CD14-positive monocyte (primary cell): ENCODE measurements around the gene CPEB1. TPM values are rescaled to one million over a fixed set of nuclear protein-coding genes. Genes with fewer than 3 reads are reported as not detected.

ENCODE experiments used
- DNase-seq, 3 donors: peaks; one replicate each; pipeline ENCODE4 v3.0.0-alpha.2; 2011 to 2022
- H2AFZ ChIP-seq: 2 replicates; pipeline ENCODE4 v1.6.0; 2012; ENCODE audit warnings: mild to moderate bottlenecking, low read depth, low read length, inconsistent platforms; ENCODE audit not compliant: insufficient read depth, poor library complexity, severe bottlenecking
- H3K27ac ChIP-seq, 2 donors: 1 replicate in 1 of 2; 2 replicates in 1 of 2; pipeline ENCODE4 v1.5.1; 2012 to 2013; ENCODE audit warnings: low read length in 2 of 2, control low read depth in 1 of 2, inconsistent platforms in 1 of 2, low read depth in 1 of 2, mild to moderate bottlenecking in 1 of 2
- H3K27me3 ChIP-seq, 2 donors: one replicate each; pipeline versions ENCODE4 v1.6.0 to v1.6.1; 2011 to 2013; ENCODE audit warnings: low read length in 2 of 2; ENCODE audit not compliant: control insufficient read depth in 2 of 2, insufficient read depth in 2 of 2
- H3K36me3 ChIP-seq, 2 donors: replicated peaks in 1 of 2; 1 replicate in 1 of 2; 2 replicates in 1 of 2; pipeline versions ENCODE4 v1.5.1 to v1.6.1; 2012 to 2013; ENCODE audit warnings: low read length in 2 of 2, control low read depth in 1 of 2, inconsistent platforms in 1 of 2, mild to moderate bottlenecking in 1 of 2; ENCODE audit not compliant: insufficient read depth in 2 of 2, control insufficient read depth in 1 of 2
- H3K4me1 ChIP-seq, 2 donors: 1 replicate in 1 of 2; 2 replicates in 1 of 2; pipeline versions ENCODE4 v1.5.1 to v1.6.1; 2012 to 2013; ENCODE audit warnings: low read length in 2 of 2, control low read depth in 1 of 2, inconsistent platforms in 1 of 2, mild to moderate bottlenecking in 1 of 2, moderate library complexity in 1 of 2; ENCODE audit not compliant: insufficient read depth in 2 of 2, control insufficient read depth in 1 of 2
- H3K4me2 ChIP-seq: replicated peaks from 2 replicates; pipeline ENCODE3; 2012; ENCODE audit warnings: low read length, moderate library complexity, mild to moderate bottlenecking; ENCODE audit not compliant: poor library complexity, severe bottlenecking; ENCODE audit errors: extremely low read depth
- H3K4me3 ChIP-seq, 3 experiments: fragments of 200-600 bp in 1 of 3; sonication (generic) in 1 of 3; replicated peaks in 1 of 3; 1 replicate in 2 of 3; 2 replicates in 1 of 3; pipeline ENCODE4 v1.5.1; 2011 to 2013; ENCODE audit warnings: low read length in 3 of 3, mild to moderate bottlenecking in 3 of 3, control low read depth in 2 of 3, low read depth in 2 of 3, inconsistent platforms in 1 of 3, moderate library complexity in 1 of 3
- H3K79me2 ChIP-seq: 2 replicates; pipeline ENCODE4 v1.6.0; 2012; ENCODE audit warnings: mild to moderate bottlenecking, control low read depth, inconsistent platforms, low read length, moderate library complexity; ENCODE audit not compliant: insufficient read depth
- H3K9ac ChIP-seq: 2 replicates; pipeline ENCODE4 v1.6.0; 2017; ENCODE audit warnings: low read length, mild to moderate bottlenecking; ENCODE audit not compliant: insufficient read depth, poor library complexity, severe bottlenecking
- H3K9me3 ChIP-seq, 2 donors: replicated peaks in 1 of 2; 1 replicate in 1 of 2; 2 replicates in 1 of 2; pipeline versions ENCODE4 v1.5.1 to v1.6.1; 2012 to 2013; ENCODE audit warnings: low read length in 2 of 2, control low read depth in 1 of 2; ENCODE audit not compliant: control insufficient read depth in 1 of 2, insufficient read depth in 1 of 2
- H4K20me1 ChIP-seq: 2 replicates; pipeline ENCODE4 v1.6.0; 2012; ENCODE audit warnings: mild to moderate bottlenecking, low read length, control low read depth, moderate library complexity; ENCODE audit not compliant: insufficient read depth
- H3K27ac Mint-ChIP-seq, 7 donors: one replicate each; pipeline ENCODE4 v1.8.0; 2020; ENCODE audit warnings: mild to moderate bottlenecking in 7 of 7, mixed read lengths in 7 of 7, moderate library complexity in 6 of 7, inconsistent platforms in 2 of 7
- H3K27me3 Mint-ChIP-seq, 3 donors: one replicate each; pipeline ENCODE4 v1.8.0; 2021 to 2022; ENCODE audit warnings: low read depth in 3 of 3, mild to moderate bottlenecking in 3 of 3, mixed read lengths in 3 of 3, moderate library complexity in 3 of 3, inconsistent platforms in 1 of 3
- H3K36me3 Mint-ChIP-seq, 2 donors: one replicate each; pipeline ENCODE4 v1.8.0; 2020; ENCODE audit warnings: mixed read lengths in 2 of 2, inconsistent platforms in 1 of 2, mild to moderate bottlenecking in 1 of 2
- H3K4me1 Mint-ChIP-seq: one replicate; pipeline ENCODE4 v1.8.0; 2020; ENCODE audit warnings: mild to moderate bottlenecking, mixed read lengths
- H3K4me3 Mint-ChIP-seq, 2 donors: one replicate each; pipeline ENCODE4 v1.8.0; 2020; ENCODE audit warnings: mild to moderate bottlenecking in 2 of 2, mixed read lengths in 2 of 2, moderate library complexity in 1 of 2
- H3K9me3 Mint-ChIP-seq, 7 donors: one replicate each; pipeline ENCODE4 v1.8.0; 2020 to 2022; ENCODE audit warnings: mixed read lengths in 7 of 7, mild to moderate bottlenecking in 6 of 7, moderate library complexity in 6 of 7, inconsistent platforms in 2 of 7
- WGBS: methylation state at CpG from one replicate; pipeline ENCODE4 v1.1.5; 2013; ENCODE audit warnings: missing lambda C conversion rate; ENCODE audit not compliant: insufficient coverage; 5-methylcytosine and 5-hydroxymethylcytosine counted together
- intact Hi-C, 2 donors: fragments of 100-400 bp; cut with micrococcal nuclease; formaldehyde crosslinking; loops; one replicate each; pipeline versions ENCODE4 v1.15.0 to v1.15.1; 2023
- polyA plus RNA-seq, 3 donors: library from polyadenylated mRNA; depleted of rRNA in 1 of 3; unstranded in 2 of 3; stranded (reverse) in 1 of 3; fragments of 300-500 nt in 2 of 3; fragments of >200 nt in 1 of 3; fragmentation: Illumina TruSeq in 2 of 3; gene quantifications; 1 replicate in 2 of 3; 2 replicates in 1 of 3; pipeline ENCODE4 v1.2.3, GENCODE V29; 2012 to 2021
- TF ChIP-seq, protein P1 (sequence below): fragments of 200-600 bp; IDR thresholded peaks from one replicate; pipeline ENCODE4 v1.8.0; 2022; ENCODE audit warnings: antibody characterized with exemption, mild to moderate bottlenecking

CPEB1 gene
- polyA plus RNA-seq, 3 donors = not detected

DNA sequence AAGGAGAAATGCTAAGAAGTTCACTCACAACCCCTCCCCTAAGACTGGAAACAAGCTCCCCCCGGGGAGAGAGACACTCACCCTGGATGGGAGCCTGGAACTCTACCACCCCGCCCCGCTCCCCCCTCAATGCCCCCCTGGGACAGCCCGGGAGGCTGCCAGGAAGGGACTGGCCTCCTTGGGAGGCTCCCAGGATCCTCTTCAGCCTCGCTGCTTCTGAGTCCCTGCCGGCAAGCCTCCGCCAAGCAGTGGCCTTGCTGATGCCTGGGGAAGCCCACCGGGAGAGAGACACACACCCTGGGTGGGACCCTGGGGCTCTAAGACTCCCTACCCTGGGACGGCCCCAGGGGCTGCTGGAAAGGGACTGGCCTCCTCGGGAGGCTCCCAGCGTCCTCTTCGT, 33.4 kb downstream of the CPEB1 start:
- Mint-ChIP-seq H3K27me3 (peaks cover 1 to 12% (median 8%) of the 10 kb centered on the region in 3 donors), H3K27ac (no peak overlapping the region), H3K9me3 (no peaks in the 10 kb centered on the region), H3K36me3 (no peaks in the 10 kb centered on the region), H3K4me1 (no peaks in the 10 kb centered on the region), H3K4me3 (no peak overlapping the region)
- H2AFZ ChIP-seq = no peak overlapping the region
- H3K4me3 ChIP-seq = no peak overlapping the region
- H3K9ac ChIP-seq = no peak overlapping the region
- DNase-seq = no peak
- intact Hi-C loops = no loop called here
- H3K27me3 ChIP-seq = no peaks in the 10 kb centered on the region
- no peak overlapping the region for H3K27ac ChIP-seq
- no peaks in the 10 kb centered on the region for H3K9me3 ChIP-seq
- H3K4me1 ChIP-seq = no peaks in the 10 kb centered on the region
- H4K20me1 ChIP-seq = no peaks in the 10 kb centered on the region
- WGBS = 89% methylated on average over 8 of the region's 12 CpGs
- no peak overlapping the region for H3K4me2 ChIP-seq
- H3K79me2 ChIP-seq = no peaks in the 10 kb centered on the region
- no peaks in the 10 kb centered on the region for H3K36me3 ChIP-seq
- TF ChIP-seq, protein P1, sequence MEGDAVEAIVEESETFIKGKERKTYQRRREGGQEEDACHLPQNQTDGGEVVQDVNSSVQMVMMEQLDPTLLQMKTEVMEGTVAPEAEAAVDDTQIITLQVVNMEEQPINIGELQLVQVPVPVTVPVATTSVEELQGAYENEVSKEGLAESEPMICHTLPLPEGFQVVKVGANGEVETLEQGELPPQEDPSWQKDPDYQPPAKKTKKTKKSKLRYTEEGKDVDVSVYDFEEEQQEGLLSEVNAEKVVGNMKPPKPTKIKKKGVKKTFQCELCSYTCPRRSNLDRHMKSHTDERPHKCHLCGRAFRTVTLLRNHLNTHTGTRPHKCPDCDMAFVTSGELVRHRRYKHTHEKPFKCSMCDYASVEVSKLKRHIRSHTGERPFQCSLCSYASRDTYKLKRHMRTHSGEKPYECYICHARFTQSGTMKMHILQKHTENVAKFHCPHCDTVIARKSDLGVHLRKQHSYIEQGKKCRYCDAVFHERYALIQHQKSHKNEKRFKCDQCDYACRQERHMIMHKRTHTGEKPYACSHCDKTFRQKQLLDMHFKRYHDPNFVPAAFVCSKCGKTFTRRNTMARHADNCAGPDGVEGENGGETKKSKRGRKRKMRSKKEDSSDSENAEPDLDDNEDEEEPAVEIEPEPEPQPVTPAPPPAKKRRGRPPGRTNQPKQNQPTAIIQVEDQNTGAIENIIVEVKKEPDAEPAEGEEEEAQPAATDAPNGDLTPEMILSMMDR = no peak

DNA sequence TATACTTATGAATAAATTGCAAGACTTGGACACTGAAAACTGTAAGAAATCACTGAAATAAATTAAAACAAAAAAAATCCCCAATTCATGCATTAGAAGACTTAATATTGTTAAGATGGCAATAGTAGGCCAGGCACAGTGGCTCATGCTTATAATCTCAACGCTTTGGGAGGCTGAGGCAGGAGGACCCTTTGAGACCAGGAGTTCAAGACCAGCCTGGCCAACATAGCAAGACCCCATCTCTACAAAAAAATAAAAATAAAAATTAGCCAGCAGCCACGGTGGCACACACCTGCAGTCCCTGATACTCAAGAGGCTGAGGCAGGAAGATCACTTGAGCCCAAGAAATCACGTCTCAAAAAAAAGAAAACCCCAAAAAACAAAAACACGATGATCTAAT, 35.8 kb downstream of the CPEB1 start:
- H3K27me3 Mint-ChIP-seq = peaks cover 1 to 12% (median 8%) of the 10 kb centered on the region in 3 donors
- no CpG with 5 or more reads among the region's 4 CpGs for WGBS
- no peak for DNase-seq
- TF ChIP-seq, protein P1 = no peak
- no peak overlapping the region for H3K4me3 Mint-ChIP-seq
- H3K9me3 ChIP-seq = no peaks in the 10 kb centered on the region
- H3K4me2 ChIP-seq = no peak overlapping the region
- no peak overlapping the region for H2AFZ ChIP-seq
- no peak overlapping the region for H3K4me3 ChIP-seq
- H3K36me3 Mint-ChIP-seq = no peaks in the 10 kb centered on the region
- H3K79me2 ChIP-seq = no peaks in the 10 kb centered on the region
- H3K4me1 Mint-ChIP-seq = no peaks in the 10 kb centered on the region
- H3K9me3 Mint-ChIP-seq = no peaks in the 10 kb centered on the region
- no peaks in the 10 kb centered on the region for H4K20me1 ChIP-seq
- H3K9ac ChIP-seq = no peak overlapping the region
- no peak overlapping the region for H3K27ac Mint-ChIP-seq
- intact Hi-C loops = no loop called here
- H3K27ac ChIP-seq = no peak overlapping the region
- no peaks in the 10 kb centered on the region for H3K27me3 ChIP-seq
- H3K36me3 ChIP-seq = no peaks in the 10 kb centered on the region
- H3K4me1 ChIP-seq = no peaks in the 10 kb centered on the region
